ENCODE measurements around the gene UGCG. TPM values are rescaled to one million over a fixed set of nuclear protein-coding genes. Genes with fewer than 3 reads are reported as not detected.

The UGCG gene
- total and polyA plus RNA-seq, 9 of the 15 experiments (the other 6 are each of a cell fraction or from before 2014, with no cell fraction given): 20.0 to 40.3 (median 29.2) TPM

- 91% methylated on average over 5 of the region's 5 CpGs for WGBS (ENCODE audit: insufficient coverage, low coverage, missing lambda C conversion rate)
- no peak overlapping the region for H3K4me3 ChIP-seq
- intact Hi-C loops (cut with micrococcal nuclease) (no loop called here), in situ Hi-C loops (cut with MboI) (no loop called here)
- no peak overlapping the region for H2AFZ ChIP-seq (ENCODE audit: low read depth, low read length)
- H3K4me1 ChIP-seq (replicated peaks in 1 of 2; ENCODE audit: control insufficient read depth in 2 of 2, insufficient read depth in 2 of 2, low read length in 2 of 2): peaks cover 0 to 6% of the 10 kb centered on the region in 2 experiments; a peak in 2 of 5 replicates
- H3K27me3 ChIP-seq (ENCODE audit: control insufficient read depth in 2 of 2, insufficient read depth in 2 of 2, low read length in 2 of 2): no peaks in the 10 kb centered on the region
- FAIRE-seq (no peak), ATAC-seq (no peak), DNase-seq (ENCODE audit: extremely low read depth in 1 of 4, low spot score in 3 of 4) (no peak)
- H3K9me3 ChIP-seq (replicated peaks; ENCODE audit: control insufficient read depth, insufficient read depth, low read depth, low read length): no peaks in the 10 kb centered on the region
- no TSS peak for BruUV-seq (replicated peaks)
- peaks cover 85% of the 10 kb centered on the region for H3K79me2 ChIP-seq (ENCODE audit: control insufficient read depth, insufficient read depth, low read length)
- POLR2A ChIA-PET: interaction anchor here (1.0 kb wide), 1 partner anchor 21 kb away, joined by 3 read pairs; no protein-coding TSS in a partner anchor
- H3K4me2 ChIP-seq (ENCODE audit: insufficient read depth, low read length): no peak overlapping the region
- H4K20me1 ChIP-seq (replicated peaks; ENCODE audit: control insufficient read depth, insufficient read depth, low read length): peaks cover 8% of the 10 kb centered on the region; the same call in 1 of the 2 replicates
- H3K9ac ChIP-seq (ENCODE audit: insufficient read depth in 1 of 2, low read depth in 2 of 2, low read length in 2 of 2): no peak overlapping the region
- no peak overlapping the region for H3K27ac ChIP-seq (ENCODE audit: extremely low read depth, low read depth, low read length)
- peaks cover 38% of the 10 kb centered on the region for H3K36me3 ChIP-seq (ENCODE audit: control insufficient read depth, insufficient read depth, low read length)
- H3K9me1 ChIP-seq (ENCODE audit: control insufficient read depth, insufficient read depth, low read length): no peaks in the 10 kb centered on the region
- CTCF ChIA-PET (ENCODE audit: low intra/inter-chr PET ratio): no interaction called here
- TF ChIP-seq ZBTB34 (CRISPR knock-in tag; IDR thresholded peaks at IDR 0.05) (no peak), ZNF232 (CRISPR knock-in tag; IDR thresholded peaks at IDR 0.05) (no peak), ZMIZ1 (IDR thresholded peaks at IDR 0.05; ENCODE audit: low read depth in 2 of 2, low read length in 2 of 2) (no peak), ZNF699 (CRISPR knock-in tag; IDR thresholded peaks at IDR 0.05; ENCODE audit: insufficient replicate concordance) (no peak), PHF8 (IDR thresholded peaks at IDR 0.05; ENCODE audit: borderline replicate concordance, low read length) (no peak), KLF6 (CRISPR knock-in tag; IDR thresholded peaks at IDR 0.05; ENCODE audit: borderline replicate concordance) (no peak), KAT7 (CRISPR knock-in tag; IDR thresholded peaks at IDR 0.05; ENCODE audit: borderline replicate concordance) (no peak), DLX4 (CRISPR knock-in tag; IDR thresholded peaks at IDR 0.05) (no peak), PTRF (tag; IDR thresholded peaks at IDR 0.05) (no peak), U2AF1 (optimal IDR thresholded peaks at IDR 0.05; ENCODE audit: low read depth, low read length) (no peak), ZBTB8A (IDR thresholded peaks at IDR 0.05; ENCODE audit: partially characterized antibody) (no peak), ZNF146 (CRISPR knock-in tag; IDR thresholded peaks at IDR 0.05; ENCODE audit: unreplicated experiment) (no peak), USF2 (CRISPR knock-in tag; IDR thresholded peaks at IDR 0.05) (no peak)
Observed at GRCh38 chr9:111917201-111917600, 20.6 kb downstream of the UGCG start.
